MM.1S (cell line): Measurements from ENCODE around the gene CCBE1.
"Not testable (repeated sequence)": the region's sequence is repeated elsewhere in the genome, so short reads cannot be mapped to it uniquely, and the experiment has no call there.

Experiments used
- DNase-seq: peaks from one replicate; pipeline ENCODE4 v3.0.0-alpha.2; 2015
- H2AFZ ChIP-seq: fragments of 300-600 bp; sonication (generic); 2 replicates; pipeline ENCODE4 v1.6.0; 2016; ENCODE audit warnings: antibody characterized with exemption, low read length
- H3F3A ChIP-seq: fragments of 300-600 bp; sonication (generic); 2 replicates; pipeline ENCODE4 v1.6.1; 2016; ENCODE audit warnings: mild to moderate bottlenecking, antibody characterized with exemption, low read length, moderate library complexity, mixed read lengths; ENCODE audit not compliant: insufficient read depth
- H3K27ac ChIP-seq: fragments of 300-600 bp; sonication (generic); 2 replicates; pipeline ENCODE4 v1.5.1; 2016; ENCODE audit warnings: mild to moderate bottlenecking, low read length
- H3K27me3 ChIP-seq: fragments of 300-600 bp; sonication (generic); replicated peaks from 2 replicates; pipeline ENCODE4 v1.6.0; 2016; ENCODE audit warnings: low read length; ENCODE audit not compliant: insufficient read depth
- H3K36me3 ChIP-seq: fragments of 300-600 bp; sonication (generic); replicated peaks from 2 replicates; pipeline ENCODE4 v1.6.1; 2016; ENCODE audit warnings: mild to moderate bottlenecking, low read length, mixed read lengths; ENCODE audit not compliant: insufficient read depth
- H3K4me1 ChIP-seq: fragments of 300-600 bp; sonication (generic); 2 replicates; pipeline ENCODE4 v1.6.1; 2016; ENCODE audit warnings: low read length, mixed read lengths
- H3K4me2 ChIP-seq: fragments of 300-600 bp; sonication (generic); 2 replicates; pipeline ENCODE4 v1.6.0; 2016; ENCODE audit warnings: low read depth, low read length
- H3K4me3 ChIP-seq: fragments of 300-600 bp; sonication (generic); 2 replicates; pipeline ENCODE4 v1.5.1; 2016; ENCODE audit warnings: low read length, mixed read lengths
- H3K79me2 ChIP-seq: fragments of 300-600 bp; sonication (generic); 2 replicates; pipeline ENCODE4 v1.6.1; 2016; ENCODE audit warnings: mixed run types, low read length, mixed read lengths
- H3K9ac ChIP-seq: fragments of 300-600 bp; sonication (generic); 2 replicates; pipeline ENCODE4 v1.6.1; 2016; ENCODE audit warnings: low read length, mixed read lengths
- H3K9me2 ChIP-seq: fragments of 300-600 bp; sonication (generic); replicated peaks from 2 replicates; pipeline ENCODE4 v1.6.1; 2016; ENCODE audit warnings: mild to moderate bottlenecking, low read length, mixed read lengths; ENCODE audit not compliant: insufficient read depth
- H3K9me3 ChIP-seq: fragments of 300-600 bp; sonication (generic); replicated peaks from 2 replicates; pipeline ENCODE4 v1.6.1; 2016; ENCODE audit warnings: mild to moderate bottlenecking, low read length, mixed read lengths; ENCODE audit not compliant: insufficient read depth
- H4K20me1 ChIP-seq: fragments of 300-600 bp; sonication (generic); 2 replicates; pipeline ENCODE4 v1.6.1; 2016; ENCODE audit warnings: mild to moderate bottlenecking, low read length, moderate library complexity, mixed read lengths; ENCODE audit not compliant: insufficient read depth
- EZH2 ChIP-seq: fragments of 300-600 bp; sonication (generic); optimal IDR thresholded peaks from 2 replicates; pipeline ENCODE3; 2017; ENCODE audit warnings: low read depth, mild to moderate bottlenecking, antibody characterized with exemption, low read length, mixed read lengths
- EZH2phosphoT487 ChIP-seq: fragments of 300-600 bp; sonication (generic); IDR thresholded peaks from 2 replicates; pipeline ENCODE4 v1.6.1; 2018; ENCODE audit warnings: antibody characterized with exemption, low read length
- TF ChIP-seq, protein P1 (sequence below): fragments of 300-600 bp; sonication (generic); IDR thresholded peaks from 2 replicates; pipeline ENCODE4 v1.5.1; 2016; ENCODE audit warnings: antibody characterized with exemption, low read length, mixed read lengths

Gene CCBE1

DNA sequence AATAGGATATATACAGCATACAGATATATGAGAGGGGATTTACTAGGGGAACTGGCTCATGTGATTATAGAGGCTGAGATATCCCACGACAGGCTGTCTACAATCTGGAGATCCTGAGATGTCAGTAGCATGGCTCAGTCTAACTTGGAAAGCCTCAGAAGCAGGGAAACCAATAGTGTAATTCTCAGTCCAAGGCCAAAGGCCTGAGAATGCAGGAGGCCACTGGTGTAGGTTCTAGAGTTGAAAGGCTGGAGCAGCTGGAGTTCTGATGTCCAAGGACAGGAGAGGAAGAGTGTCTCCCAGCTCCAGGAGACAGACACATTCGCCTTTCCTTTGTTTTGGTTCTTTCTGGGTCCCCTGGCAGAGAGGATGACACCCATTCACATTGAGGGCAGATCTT is 20.1 kb upstream of the CCBE1 start:
- H3K9me2 ChIP-seq: no peaks in the 10 kb centered on the region
- H3K4me1 ChIP-seq: no peaks in the 10 kb centered on the region
- no peak overlapping the region for H3K4me2 ChIP-seq
- H3K79me2 ChIP-seq: no peaks in the 10 kb centered on the region
- H3K4me3 ChIP-seq: no peak overlapping the region
- TF ChIP-seq EZH2phosphoT487 (no peak), EZH2 (no peak)
- TF ChIP-seq, protein P1, sequence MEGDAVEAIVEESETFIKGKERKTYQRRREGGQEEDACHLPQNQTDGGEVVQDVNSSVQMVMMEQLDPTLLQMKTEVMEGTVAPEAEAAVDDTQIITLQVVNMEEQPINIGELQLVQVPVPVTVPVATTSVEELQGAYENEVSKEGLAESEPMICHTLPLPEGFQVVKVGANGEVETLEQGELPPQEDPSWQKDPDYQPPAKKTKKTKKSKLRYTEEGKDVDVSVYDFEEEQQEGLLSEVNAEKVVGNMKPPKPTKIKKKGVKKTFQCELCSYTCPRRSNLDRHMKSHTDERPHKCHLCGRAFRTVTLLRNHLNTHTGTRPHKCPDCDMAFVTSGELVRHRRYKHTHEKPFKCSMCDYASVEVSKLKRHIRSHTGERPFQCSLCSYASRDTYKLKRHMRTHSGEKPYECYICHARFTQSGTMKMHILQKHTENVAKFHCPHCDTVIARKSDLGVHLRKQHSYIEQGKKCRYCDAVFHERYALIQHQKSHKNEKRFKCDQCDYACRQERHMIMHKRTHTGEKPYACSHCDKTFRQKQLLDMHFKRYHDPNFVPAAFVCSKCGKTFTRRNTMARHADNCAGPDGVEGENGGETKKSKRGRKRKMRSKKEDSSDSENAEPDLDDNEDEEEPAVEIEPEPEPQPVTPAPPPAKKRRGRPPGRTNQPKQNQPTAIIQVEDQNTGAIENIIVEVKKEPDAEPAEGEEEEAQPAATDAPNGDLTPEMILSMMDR: no peak
- no peaks in the 10 kb centered on the region for H4K20me1 ChIP-seq
- H2AFZ ChIP-seq: no peak overlapping the region
- no peaks in the 10 kb centered on the region for H3F3A ChIP-seq
- no peak for DNase-seq
- H3K27me3 ChIP-seq: no peaks in the 10 kb centered on the region
- no peaks in the 10 kb centered on the region for H3K36me3 ChIP-seq
- H3K9me3 ChIP-seq: no peaks in the 10 kb centered on the region
- H3K9ac ChIP-seq: no peak overlapping the region
- H3K27ac ChIP-seq: no peak overlapping the region

DNA sequence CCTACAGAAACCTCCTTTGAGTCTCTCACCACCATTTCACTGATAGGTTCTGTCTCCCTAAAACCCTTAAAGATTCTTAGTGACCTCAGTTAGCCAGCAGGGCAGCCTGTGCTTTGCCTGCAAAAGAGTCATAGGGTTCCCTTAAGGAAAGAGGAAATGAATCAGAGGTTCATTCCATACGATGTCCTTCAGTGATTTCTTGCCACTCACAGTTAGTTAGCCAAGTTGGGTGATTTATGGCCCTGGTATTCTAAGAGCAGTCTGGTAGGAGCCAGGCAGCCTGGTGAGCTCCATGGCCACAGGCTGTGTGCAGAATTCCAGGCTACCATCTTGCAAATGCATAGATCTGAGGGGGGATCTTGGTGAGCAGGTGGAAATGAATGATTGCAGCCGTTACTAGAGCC is 18.7 kb upstream of the CCBE1 start:
- H3K9ac ChIP-seq: no peak overlapping the region
- no peak overlapping the region for H3K4me3 ChIP-seq
- no peaks in the 10 kb centered on the region for H3K27me3 ChIP-seq
- no peaks in the 10 kb centered on the region for H3K36me3 ChIP-seq
- H3K9me3 ChIP-seq: no peaks in the 10 kb centered on the region
- no peak overlapping the region for H2AFZ ChIP-seq
- no peak overlapping the region for H3K27ac ChIP-seq
- H3K79me2 ChIP-seq: no peaks in the 10 kb centered on the region
- H3K4me2 ChIP-seq: no peak overlapping the region
- TF ChIP-seq EZH2: no peak
- TF ChIP-seq EZH2phosphoT487: no peak
- TF ChIP-seq, protein P1: no peak
- DNase-seq: no peak
- H3K9me2 ChIP-seq: no peaks in the 10 kb centered on the region
- no peaks in the 10 kb centered on the region for H4K20me1 ChIP-seq
- H3K4me1 ChIP-seq: no peaks in the 10 kb centered on the region
- H3F3A ChIP-seq: no peaks in the 10 kb centered on the region

DNA sequence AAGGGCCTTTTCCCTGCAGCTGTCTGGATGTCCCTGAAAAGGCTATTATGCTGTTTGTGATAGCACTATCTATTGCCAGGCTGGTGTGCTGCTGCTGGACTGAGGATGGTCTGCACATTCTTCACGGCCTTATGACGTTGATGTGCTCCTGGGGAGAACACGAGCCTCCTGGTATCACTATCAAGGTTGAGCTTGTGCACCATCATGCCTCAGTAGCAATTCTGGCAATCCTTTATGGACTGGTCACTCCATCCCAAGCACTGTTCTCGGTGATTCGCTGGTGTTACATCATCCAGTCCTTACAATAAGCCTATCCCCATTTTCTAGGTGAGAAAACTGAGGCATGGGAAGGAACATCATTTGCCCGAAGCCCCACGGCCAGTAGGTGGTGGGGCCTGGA is 18.2 kb upstream of the CCBE1 start:
- TF ChIP-seq EZH2 (no peak), EZH2phosphoT487 (no peak)
- TF ChIP-seq, protein P1: no peak
- Histone ChIP-seq H3K4me2 (no peak overlapping the region), H3K9me2 (no peaks in the 10 kb centered on the region), H3K4me3 (no peak overlapping the region), H3K36me3 (no peaks in the 10 kb centered on the region), H3K9me3 (no peaks in the 10 kb centered on the region), H2AFZ (no peak overlapping the region), H3K79me2 (no peaks in the 10 kb centered on the region), H3F3A (no peaks in the 10 kb centered on the region), H3K27me3 (no peaks in the 10 kb centered on the region), H3K27ac (no peak overlapping the region), H3K4me1 (no peaks in the 10 kb centered on the region), H4K20me1 (no peaks in the 10 kb centered on the region), H3K9ac (no peak overlapping the region)
- DNase-seq: no peak

DNA sequence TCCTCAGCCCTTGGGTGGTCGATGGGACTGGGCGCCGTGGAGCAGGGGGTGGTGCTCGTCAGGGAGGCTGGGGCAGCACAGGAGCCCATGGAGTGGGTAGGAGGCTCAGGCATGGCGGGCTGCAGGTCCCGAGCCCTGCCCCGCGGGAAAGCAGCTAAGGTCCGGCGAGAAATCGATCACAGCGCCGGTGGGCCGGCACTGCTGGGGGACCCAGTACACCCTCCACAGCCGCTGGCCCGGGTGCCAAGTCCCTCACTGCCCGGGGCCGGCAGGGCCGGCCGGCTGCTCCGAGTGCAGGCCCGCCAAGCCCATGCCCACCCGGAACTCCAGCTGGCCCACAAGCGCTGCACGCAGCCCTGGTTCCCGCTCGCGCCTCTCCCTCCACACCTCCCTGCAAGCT is 16.9 kb upstream of the CCBE1 start:
- not testable (repeated sequence) for H3K9ac ChIP-seq, H2AFZ ChIP-seq, H3K27ac ChIP-seq, H3K4me2 ChIP-seq, H3K27me3 ChIP-seq, H3K9me3 ChIP-seq, H3K9me2 ChIP-seq, H3K36me3 ChIP-seq, DNase-seq, H3K79me2 ChIP-seq, H4K20me1 ChIP-seq, H3K4me1 ChIP-seq, H3F3A ChIP-seq, H3K4me3 ChIP-seq
